Subcutaneous adipose tissue (tissue), 4 donors: ENCODE measurements around the gene VRK3. TPM values are rescaled to one million over a fixed set of nuclear protein-coding genes. Genes with fewer than 3 reads are reported as not detected.

ENCODE experiments used
- total RNA-seq, 4 donors: library from RNA; depleted of rRNA; stranded (reverse); fragments of >200 nt; gene quantifications; one replicate each; pipeline ENCODE4 v1.1.0, GENCODE V29; 2016
- TF ChIP-seq, protein P1 (sequence below): fragments of 450-650 bp; IDR thresholded peaks from one replicate; pipeline ENCODE4 v1.5.1; 2016; ENCODE audit warnings: low read depth, mild to moderate bottlenecking, control low read depth, antibody characterized with exemption, moderate library complexity

Gene VRK3
- total RNA-seq, 4 donors from 2014 or later, result 16.5 to 29.8 (median 26.8) TPM

DNA sequence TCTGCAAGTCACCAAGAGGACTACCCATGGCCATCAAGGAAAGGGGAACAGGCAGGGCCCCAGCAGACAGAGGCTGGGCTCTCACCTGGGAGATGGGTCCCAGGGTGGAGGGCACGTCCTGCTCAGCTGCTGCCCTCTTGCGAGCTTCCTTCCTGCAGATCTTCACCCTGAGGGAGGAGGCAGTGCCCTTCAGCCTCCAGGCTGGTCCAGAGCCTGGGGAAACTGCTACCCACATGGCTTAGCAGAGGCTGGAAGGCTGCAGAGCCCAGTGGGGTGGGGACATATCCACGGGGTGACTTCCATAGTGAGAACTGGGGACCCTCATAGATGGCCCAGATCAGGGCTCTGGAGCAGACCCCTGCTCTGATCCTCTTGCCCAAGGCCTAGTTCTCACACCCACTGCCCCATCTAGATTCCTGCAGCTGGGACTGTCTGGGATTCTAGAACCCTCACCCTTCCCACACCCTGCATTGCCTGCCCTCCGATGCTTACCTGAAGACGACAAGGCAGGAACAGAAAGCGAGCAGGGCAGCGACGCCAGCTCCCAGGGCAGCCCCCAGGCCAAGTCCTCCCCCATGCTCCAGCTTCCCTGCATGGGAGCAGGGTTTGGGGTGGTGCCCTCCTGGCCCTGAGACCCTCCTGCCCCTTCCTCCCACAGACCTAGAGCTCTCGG lies 73.2 kb downstream of the VRK3 start:
- TF ChIP-seq, protein P1, sequence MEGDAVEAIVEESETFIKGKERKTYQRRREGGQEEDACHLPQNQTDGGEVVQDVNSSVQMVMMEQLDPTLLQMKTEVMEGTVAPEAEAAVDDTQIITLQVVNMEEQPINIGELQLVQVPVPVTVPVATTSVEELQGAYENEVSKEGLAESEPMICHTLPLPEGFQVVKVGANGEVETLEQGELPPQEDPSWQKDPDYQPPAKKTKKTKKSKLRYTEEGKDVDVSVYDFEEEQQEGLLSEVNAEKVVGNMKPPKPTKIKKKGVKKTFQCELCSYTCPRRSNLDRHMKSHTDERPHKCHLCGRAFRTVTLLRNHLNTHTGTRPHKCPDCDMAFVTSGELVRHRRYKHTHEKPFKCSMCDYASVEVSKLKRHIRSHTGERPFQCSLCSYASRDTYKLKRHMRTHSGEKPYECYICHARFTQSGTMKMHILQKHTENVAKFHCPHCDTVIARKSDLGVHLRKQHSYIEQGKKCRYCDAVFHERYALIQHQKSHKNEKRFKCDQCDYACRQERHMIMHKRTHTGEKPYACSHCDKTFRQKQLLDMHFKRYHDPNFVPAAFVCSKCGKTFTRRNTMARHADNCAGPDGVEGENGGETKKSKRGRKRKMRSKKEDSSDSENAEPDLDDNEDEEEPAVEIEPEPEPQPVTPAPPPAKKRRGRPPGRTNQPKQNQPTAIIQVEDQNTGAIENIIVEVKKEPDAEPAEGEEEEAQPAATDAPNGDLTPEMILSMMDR, result no peak

DNA sequence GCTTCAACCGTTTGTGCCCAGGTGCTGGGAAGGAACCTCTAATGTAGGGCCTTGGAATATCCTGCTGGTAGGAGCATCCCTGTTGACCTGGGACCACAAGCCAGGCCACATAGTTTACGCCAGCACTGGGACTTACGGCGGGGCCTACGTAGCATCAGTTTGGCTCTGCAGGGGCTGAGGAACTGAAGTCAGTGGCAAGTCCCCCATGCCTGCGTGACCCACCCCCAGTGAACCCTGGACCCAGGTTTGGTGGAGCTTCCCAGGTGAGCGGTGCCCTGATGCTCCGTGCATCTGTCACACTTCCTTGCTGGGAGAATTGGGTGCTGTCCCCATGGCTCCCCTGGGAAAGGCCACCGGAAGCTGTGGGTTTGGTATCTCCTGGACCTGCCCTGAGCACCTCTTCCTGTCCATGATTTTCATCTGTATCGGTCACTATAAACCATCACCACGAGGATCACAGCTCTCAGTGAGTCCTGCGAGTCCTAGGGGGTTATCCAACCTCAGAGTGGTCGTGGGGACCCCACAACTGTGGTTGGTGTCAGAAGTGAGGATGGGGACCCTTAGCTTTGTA lies 74.1 kb downstream of the VRK3 start:
- TF ChIP-seq, protein P1, result no peak

DNA sequence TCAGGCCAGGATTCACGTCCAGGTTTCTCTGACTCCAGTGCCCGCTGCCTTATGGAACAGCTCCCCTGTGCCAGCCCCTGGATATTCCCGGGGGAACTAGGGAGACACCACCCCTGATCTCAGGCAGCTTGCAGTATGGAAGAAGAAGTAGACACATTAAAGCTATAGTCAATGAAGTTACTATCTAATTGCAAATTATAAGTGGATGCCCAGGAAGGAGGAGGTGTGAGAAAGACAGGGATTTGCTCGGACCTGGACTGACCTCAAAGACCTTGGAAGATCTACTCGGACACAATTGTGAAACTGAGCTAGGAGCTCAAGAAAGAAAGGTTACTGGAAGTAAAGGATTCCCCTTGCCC lies 74.6 kb downstream of the VRK3 start:
- TF ChIP-seq, protein P1, result no peak

DNA sequence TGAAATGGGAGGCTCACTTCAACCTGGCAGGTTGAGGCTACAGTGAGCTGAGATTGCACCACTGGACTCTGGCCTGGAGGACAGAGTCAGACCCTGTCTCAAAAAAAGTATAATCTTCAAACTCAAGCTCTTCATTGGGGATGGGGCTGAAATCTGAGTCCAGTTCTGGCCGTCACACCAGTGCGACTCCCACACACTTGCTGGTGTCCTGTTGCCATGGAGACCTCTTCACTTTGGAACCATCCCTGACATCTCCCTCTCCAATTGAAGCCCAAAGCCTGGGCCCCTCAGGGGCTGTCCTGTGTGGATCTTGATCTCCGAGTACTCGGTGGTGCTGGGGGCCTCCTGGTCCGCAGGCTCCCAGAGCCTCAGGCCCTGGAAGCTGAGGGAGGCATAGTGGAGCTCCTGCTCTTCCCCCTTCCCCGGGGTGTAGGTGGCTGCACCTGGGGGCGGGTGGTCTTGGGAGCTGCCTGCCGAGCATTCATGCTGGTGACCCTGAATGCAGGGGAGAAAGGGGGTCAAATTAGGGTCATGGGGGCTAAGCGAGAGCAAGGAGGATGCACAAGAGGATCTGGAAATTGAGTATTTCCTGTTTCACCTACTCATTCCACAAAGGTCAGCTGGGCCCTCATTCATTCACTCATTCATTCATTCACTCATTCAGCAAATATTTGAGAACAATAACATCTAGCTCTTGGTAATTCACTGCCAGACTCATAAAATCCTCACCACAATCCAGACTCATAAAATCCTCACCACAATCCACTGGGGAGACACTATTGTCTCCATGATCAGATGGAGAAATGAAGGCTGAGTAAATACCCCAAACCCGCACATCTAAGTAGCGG lies 75.2 kb downstream of the VRK3 start:
- TF ChIP-seq, protein P1, result no peak

DNA sequence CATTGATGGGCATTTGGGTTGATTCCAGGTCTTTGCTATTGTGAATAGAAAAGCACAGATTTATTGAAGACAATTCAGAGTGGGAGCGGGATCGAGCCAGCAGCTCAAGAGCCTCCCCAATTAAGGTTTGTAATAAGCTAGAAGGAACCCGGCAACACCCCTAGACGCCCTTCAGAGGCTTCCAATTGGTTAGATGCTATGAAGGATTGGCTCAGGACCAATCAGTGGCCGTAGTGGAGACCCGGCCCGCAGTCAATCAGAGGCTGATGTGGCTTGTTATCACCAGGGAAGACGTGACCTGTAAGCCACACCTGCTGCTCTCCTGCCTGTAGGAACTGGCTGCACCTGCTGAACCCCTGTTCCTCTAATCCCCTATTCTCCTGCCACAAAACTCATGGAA lies 78.8 kb downstream of the VRK3 start:
- TF ChIP-seq, protein P1, result no peak

DNA sequence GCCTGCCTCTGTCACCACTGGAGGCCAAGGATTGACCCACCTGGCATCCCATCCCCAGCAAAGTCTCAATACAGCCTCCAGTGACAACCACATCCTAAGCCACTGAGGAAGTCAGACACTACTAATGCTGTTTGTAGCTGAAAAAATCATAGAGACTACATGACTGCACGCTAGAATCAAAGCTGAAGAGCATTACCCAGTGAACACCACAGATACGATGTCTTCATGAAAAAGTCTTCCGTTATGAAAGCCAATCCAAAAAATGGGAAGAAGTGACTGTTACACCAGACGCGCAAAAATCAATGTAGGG lies 84.7 kb downstream of the VRK3 start:
- TF ChIP-seq, protein P1, result no peak

DNA sequence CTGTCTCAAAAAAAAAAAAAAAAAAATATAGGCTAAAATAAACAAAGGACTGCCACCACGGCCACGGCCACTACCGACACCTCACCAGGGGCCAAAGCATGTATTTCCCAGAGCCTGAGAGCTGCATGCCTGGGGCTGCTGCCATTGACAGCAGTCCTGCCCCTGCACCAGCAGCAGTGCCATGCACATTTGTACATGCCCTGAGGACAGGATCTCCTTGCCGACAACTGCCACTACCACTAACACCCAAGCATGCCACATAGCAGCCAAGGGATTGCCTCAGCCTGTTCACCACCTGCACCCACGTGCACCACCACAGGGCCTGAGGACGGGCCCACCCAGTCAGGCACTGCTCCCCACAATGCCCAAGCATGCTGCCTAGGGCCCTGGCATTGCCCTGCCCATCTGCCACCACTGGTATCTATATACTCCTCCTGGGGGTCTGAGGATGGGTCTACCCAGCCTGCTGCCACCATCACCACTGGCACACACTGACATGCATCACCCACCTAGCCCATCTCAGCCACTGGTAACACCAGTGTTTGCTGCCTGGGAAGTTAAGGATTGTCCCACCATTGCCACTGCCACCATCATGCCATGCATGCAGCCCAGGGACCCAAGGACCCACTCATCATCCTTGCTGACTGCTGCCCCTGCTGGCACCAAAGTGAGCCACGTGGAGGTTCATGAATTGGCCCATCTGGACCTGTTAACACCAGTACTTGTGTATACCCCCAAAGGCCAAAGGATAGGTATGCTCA lies 85.3 kb downstream of the VRK3 start:
- TF ChIP-seq, protein P1, result no peak
